ENCODE results near the gene NPHP1. TPM values are rescaled to one million over a fixed set of nuclear protein-coding genes. Genes with fewer than 3 reads are reported as not detected.
"Not testable (repeated sequence)": the region's sequence is repeated elsewhere in the genome, so short reads cannot be mapped to it uniquely, and the experiment has no call there.

NPHP1 gene
- total and polyA plus RNA-seq, 2 donors = 1.7 to 5.2 TPM

DNA sequence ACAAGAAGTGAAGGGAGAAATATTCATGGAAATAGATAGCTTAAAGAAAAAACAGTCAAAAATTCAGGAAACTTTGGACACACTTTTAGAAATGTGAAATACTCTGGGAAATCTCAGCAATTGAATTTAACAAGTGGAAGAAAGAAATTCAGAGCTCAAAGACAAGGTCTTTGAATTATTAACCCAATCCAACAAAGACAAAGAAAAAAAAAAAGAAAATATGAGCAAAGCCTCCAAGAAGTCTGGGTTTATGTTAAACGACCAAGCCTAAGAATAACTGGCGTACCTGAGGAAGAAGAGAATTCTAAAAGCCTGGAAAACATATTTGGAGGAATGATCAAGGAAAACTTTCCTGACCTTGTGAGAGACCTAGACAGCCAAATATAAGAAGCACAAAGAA, 96.5 kb downstream of the NPHP1 start:
- not testable (repeated sequence) for H3K4me3 ChIP-seq (ENCODE audit: low read length in 2 of 2); H3K27ac ChIP-seq (ENCODE audit: low read depth in 1 of 2, low read length in 1 of 2); H3K36me3 ChIP-seq (ENCODE audit: control insufficient read depth in 2 of 2, insufficient read depth in 2 of 2, low read length in 1 of 2); H3K9me3 ChIP-seq (ENCODE audit: control insufficient read depth in 2 of 2, insufficient read depth in 1 of 2, low read length in 1 of 2); DNase-seq (ENCODE audit: low read depth in 6 of 9, low spot score in 9 of 9); H3K27me3 ChIP-seq (ENCODE audit: control insufficient read depth in 2 of 2, insufficient read depth in 1 of 2, low read length in 1 of 2); H3K4me1 ChIP-seq (ENCODE audit: control insufficient read depth in 2 of 2, insufficient read depth in 2 of 2, low read length in 2 of 2)
- 98% methylated on average over 2 of the region's 2 CpGs for WGBS

DNA sequence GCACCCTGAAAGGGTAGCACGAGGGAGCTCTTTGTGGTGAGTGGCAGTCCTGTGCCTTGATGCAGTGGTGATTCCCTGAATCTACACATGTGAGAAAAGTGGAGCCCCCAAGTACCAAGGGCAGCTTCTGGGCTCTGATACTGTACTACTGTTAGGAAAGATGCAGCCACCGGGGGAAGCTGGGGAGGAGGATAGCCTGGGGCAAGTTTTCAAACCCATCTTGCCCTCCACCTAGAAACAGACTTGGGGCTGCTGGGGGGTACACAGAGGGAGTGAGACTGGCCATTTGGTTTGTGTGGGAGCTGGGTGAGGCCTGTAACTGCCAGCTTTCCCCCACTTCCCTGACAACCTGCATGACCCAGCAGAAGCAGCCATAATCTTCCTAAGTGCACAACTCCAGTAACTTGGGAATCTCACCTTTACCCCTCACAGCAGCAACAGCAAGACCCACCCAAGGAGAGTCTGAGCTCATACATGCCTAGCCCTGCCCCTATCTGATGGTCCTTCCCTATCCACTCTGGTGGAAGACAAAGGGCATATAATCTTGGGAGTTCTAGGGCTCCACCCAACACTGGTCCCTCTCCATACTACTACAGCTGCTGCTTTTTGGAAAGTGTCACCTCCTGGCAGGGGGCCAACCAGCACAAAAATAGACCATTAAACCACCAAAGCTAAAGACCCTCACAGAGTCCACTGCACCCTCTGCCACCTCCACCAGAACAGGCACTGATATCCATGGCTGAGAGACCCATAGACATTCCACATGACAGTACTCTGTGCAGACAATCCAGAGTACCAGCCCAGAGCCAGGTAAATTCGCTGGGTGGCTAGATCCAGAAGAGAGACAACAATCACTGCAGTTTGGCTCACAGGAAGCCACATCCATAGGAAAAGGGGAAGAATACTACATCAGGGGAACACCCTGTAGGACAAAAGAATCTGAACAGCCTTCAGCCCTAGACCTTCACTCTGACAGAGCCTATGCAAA, 97.4 kb downstream of the NPHP1 start:
- no peak for DNase-seq (ENCODE audit: low read depth in 6 of 9, low spot score in 9 of 9)
- no peak overlapping the region for H3K4me3 ChIP-seq (ENCODE audit: low read length in 2 of 2)
- WGBS = 94% methylated on average over 3 of the region's 3 CpGs
- H3K4me1 ChIP-seq (ENCODE audit: control insufficient read depth in 2 of 2, insufficient read depth in 2 of 2, low read length in 2 of 2) = peaks cover 0 to 5% of the 10 kb centered on the region in 2 donors
- H3K27ac ChIP-seq (ENCODE audit: low read depth in 1 of 2, low read length in 1 of 2) = no peak overlapping the region
- no peaks in the 10 kb centered on the region for H3K9me3 ChIP-seq (ENCODE audit: control insufficient read depth in 2 of 2, insufficient read depth in 1 of 2, low read length in 1 of 2)
- H3K27me3 ChIP-seq (ENCODE audit: control insufficient read depth in 2 of 2, insufficient read depth in 1 of 2, low read length in 1 of 2) = peaks cover 0 to 4% of the 10 kb centered on the region in 2 donors
- H3K36me3 ChIP-seq (ENCODE audit: control insufficient read depth in 2 of 2, insufficient read depth in 2 of 2, low read length in 1 of 2) = no peaks in the 10 kb centered on the region

DNA sequence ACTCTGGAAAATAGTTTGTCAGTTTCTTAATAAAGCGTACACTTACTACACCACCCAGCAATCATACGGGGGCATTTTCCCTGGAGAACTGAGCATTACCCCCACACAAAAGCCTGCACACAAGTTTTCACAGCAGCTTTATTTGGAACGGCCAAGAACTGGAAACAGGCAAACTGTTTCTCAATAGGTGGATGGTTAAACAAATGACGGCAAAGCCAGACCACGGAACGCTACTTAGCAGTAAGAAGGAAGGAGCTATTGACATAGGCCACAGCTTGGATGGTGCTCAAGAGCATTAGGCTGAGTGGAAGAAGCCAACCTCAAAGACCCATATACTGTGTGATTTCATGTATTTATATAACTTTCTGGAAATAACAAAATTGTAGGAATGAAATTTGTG, 98.2 kb downstream of the NPHP1 start:
- no peak for DNase-seq (ENCODE audit: low read depth in 6 of 9, low spot score in 9 of 9)
- WGBS = 82% methylated on average over 6 of the region's 6 CpGs
- Histone ChIP-seq H3K4me3 (ENCODE audit: low read length in 2 of 2) (no peak overlapping the region), H3K9me3 (ENCODE audit: control insufficient read depth in 2 of 2, insufficient read depth in 1 of 2, low read length in 1 of 2) (no peaks in the 10 kb centered on the region), H3K27ac (ENCODE audit: low read depth in 1 of 2, low read length in 1 of 2) (no peak overlapping the region), H3K36me3 (ENCODE audit: control insufficient read depth in 2 of 2, insufficient read depth in 2 of 2, low read length in 1 of 2) (no peaks in the 10 kb centered on the region), H3K27me3 (ENCODE audit: control insufficient read depth in 2 of 2, insufficient read depth in 1 of 2, low read length in 1 of 2) (peaks cover 0 to 4% of the 10 kb centered on the region in 2 donors), H3K4me1 (ENCODE audit: control insufficient read depth in 2 of 2, insufficient read depth in 2 of 2, low read length in 2 of 2) (peaks cover 0 to 5% of the 10 kb centered on the region in 2 donors)

DNA sequence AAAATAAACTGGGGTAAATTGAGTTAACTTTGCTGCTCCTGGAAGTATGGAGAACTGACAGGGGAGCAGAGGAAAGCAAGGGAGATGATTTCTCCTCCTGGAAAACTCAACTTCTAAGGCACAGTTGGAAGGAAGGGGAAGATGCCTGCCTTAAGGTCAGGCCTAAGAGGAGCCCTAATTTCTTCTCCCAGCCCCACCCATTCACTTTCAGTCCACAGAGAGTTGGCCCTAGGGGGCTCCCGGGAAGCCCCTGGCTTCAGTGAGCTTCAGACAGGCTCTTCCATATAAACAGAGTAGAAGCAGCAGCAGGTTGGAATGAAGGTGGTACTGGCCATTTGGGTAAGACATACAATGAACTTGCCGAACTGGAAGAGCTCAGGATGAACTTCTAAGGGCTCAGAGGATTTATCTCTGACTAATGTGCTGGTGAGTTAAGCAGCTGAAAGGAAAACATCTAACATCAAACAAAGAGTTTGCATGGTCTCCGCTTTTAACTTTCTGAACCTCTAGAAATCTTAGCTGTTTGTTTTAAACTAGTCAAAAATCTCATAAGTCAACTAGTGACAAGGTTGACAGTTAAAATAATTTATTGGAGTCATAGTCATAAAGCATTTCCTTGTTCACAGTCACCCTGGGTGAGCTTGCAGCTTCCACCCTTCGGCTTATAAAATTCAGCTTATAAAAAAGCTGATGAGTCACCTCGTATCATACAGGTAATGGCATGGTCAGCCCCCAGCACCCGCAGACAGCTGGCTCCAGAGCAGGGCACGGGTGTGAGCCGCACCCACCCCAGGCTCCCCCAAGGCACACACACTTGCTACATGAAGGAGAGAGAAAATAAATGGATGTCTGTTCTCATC, 99.0 kb downstream of the NPHP1 start:
- Histone ChIP-seq H3K27ac (ENCODE audit: low read depth in 1 of 2, low read length in 1 of 2) (no peak overlapping the region), H3K27me3 (ENCODE audit: control insufficient read depth in 2 of 2, insufficient read depth in 1 of 2, low read length in 1 of 2) (peaks cover 0 to 4% of the 10 kb centered on the region in 2 donors), H3K4me3 (ENCODE audit: low read length in 2 of 2) (no peak overlapping the region), H3K36me3 (ENCODE audit: control insufficient read depth in 2 of 2, insufficient read depth in 2 of 2, low read length in 1 of 2) (no peaks in the 10 kb centered on the region), H3K4me1 (ENCODE audit: control insufficient read depth in 2 of 2, insufficient read depth in 2 of 2, low read length in 2 of 2) (peaks cover 0 to 7% of the 10 kb centered on the region in 2 donors), H3K9me3 (ENCODE audit: control insufficient read depth in 2 of 2, insufficient read depth in 1 of 2, low read length in 1 of 2) (no peaks in the 10 kb centered on the region)
- DNase-seq (ENCODE audit: low read depth in 6 of 9, low spot score in 9 of 9) = no peak
- WGBS = 26% methylated on average over 8 of the region's 8 CpGs

DNA sequence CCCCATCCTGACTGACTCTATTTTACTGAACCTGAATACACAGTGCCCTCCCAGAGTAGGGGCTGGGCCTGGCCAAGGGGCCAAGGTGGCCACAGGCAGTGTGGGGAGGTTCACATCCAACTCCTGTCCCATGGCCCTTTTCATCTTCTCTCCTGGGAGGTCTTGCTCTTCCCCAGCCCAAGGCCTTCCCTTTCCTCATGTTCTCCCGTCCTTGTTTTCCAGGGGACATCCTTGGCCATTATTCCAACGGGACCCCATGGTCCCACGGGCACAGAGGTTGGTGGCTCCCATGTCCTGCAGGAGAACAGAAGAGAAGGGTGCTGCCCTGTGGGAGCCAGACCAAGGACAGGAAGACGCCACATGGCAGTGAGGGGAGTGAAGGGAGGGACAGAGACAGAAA, 99.6 kb downstream of the NPHP1 start:
- Histone ChIP-seq H3K4me1 (ENCODE audit: control insufficient read depth in 2 of 2, insufficient read depth in 2 of 2, low read length in 2 of 2) (peaks cover 0 to 7% of the 10 kb centered on the region in 2 donors), H3K27ac (ENCODE audit: low read depth in 1 of 2, low read length in 1 of 2) (no peak overlapping the region), H3K36me3 (ENCODE audit: control insufficient read depth in 2 of 2, insufficient read depth in 2 of 2, low read length in 1 of 2) (no peaks in the 10 kb centered on the region), H3K27me3 (ENCODE audit: control insufficient read depth in 2 of 2, insufficient read depth in 1 of 2, low read length in 1 of 2) (peaks cover 0 to 4% of the 10 kb centered on the region in 2 donors), H3K9me3 (ENCODE audit: control insufficient read depth in 2 of 2, insufficient read depth in 1 of 2, low read length in 1 of 2) (no peaks in the 10 kb centered on the region), H3K4me3 (ENCODE audit: low read length in 2 of 2) (no peak overlapping the region)
- DNase-seq (ENCODE audit: low read depth in 6 of 9, low spot score in 9 of 9) = no peak
- WGBS = 96% methylated on average over 4 of the region's 4 CpGs

DNA sequence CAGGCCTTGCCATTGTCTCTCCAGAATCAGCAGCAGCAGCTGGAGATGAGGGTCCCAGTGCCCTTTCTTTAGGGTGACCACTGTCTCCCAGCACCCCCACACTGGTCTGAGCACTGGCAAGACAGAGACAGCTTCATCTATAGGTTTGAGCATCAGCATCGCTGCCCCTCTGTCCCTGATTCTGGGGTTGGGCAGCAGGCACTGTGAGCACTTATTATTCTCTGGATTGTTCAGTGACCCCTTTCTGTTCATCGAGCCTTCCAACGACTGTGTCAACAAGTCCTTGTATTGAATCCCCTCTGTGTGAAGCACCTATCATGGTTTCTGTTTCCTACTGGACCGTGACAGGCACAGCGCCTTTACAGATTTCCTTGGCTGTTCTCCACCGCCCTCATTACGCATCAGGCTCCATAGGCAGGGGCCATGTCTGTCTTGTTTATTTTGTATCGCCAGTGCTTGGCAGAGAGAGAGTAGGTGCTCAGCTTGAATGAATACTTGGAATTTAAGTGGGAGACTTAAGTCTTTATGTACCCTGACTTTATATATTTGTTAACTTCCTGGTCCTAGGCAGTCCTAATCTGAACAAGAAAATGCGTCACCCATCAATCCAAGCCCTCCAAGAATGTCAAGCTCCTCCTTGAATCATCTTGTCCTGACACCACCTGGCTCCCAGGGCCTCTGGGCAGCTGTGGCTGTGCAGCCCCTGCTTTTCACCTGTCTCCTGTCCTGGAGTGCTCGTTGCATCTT, 100.6 kb downstream of the NPHP1 start:
- Histone ChIP-seq H3K4me1 (ENCODE audit: control insufficient read depth in 2 of 2, insufficient read depth in 2 of 2, low read length in 2 of 2) (peaks cover 0 to 7% of the 10 kb centered on the region in 2 donors), H3K36me3 (ENCODE audit: control insufficient read depth in 2 of 2, insufficient read depth in 2 of 2, low read length in 1 of 2) (no peaks in the 10 kb centered on the region), H3K27ac (ENCODE audit: low read depth in 1 of 2, low read length in 1 of 2) (no peak overlapping the region), H3K27me3 (ENCODE audit: control insufficient read depth in 2 of 2, insufficient read depth in 1 of 2, low read length in 1 of 2) (peaks cover 0 to 4% of the 10 kb centered on the region in 2 donors), H3K4me3 (ENCODE audit: low read length in 2 of 2) (no peak overlapping the region), H3K9me3 (ENCODE audit: control insufficient read depth in 2 of 2, insufficient read depth in 1 of 2, low read length in 1 of 2) (no peaks in the 10 kb centered on the region)
- 95% methylated on average over 10 of the region's 10 CpGs for WGBS
- no peak for DNase-seq (ENCODE audit: low read depth in 6 of 9, low spot score in 9 of 9)

DNA sequence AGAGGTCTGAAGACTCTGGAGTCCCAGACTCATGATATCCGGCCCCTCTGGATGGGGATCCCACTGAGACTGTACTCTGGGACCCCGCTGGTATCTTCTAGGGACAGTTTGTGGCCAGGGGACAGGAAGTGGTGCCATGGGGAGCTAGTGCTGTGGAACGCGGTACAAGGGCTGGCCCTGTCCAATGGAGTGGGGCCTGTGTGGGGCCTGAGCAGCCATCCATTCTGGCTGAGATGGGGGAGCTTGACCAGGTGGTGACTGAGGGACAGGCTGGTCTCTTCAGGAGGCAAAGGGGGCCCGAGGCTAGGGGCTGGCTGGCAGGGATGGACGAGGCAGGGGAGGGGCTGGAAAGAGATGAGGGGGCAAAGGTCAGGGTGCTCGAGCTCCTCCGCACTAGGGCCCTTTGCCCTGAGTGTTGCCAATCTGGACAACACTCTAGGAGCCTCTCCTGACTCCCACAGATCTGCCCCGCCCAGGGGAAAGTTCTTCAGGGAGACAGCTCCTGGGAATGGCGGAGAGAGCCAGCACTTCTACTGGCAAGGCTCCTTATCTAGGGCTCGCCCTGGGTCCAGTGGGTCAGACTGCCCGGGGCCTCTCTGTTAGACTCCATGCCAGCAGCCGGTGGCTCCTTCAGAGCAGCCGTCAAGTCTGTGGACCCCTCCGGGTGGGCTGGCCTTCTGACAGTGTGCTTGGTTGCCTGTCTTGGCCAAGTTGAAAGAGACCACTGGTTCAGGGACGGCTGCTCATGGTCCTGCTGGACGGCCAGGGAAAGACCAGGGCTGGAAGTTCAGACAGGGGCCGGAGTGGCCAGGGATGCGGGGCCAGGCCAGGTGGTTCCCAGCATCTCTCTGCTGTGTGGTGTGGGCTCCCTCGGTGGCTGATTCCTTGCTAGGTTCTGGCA, 101.5 kb downstream of the NPHP1 start:
- Histone ChIP-seq H3K27me3 (ENCODE audit: control insufficient read depth in 2 of 2, insufficient read depth in 1 of 2, low read length in 1 of 2) (peaks cover 0 to 4% of the 10 kb centered on the region in 2 donors), H3K36me3 (ENCODE audit: control insufficient read depth in 2 of 2, insufficient read depth in 2 of 2, low read length in 1 of 2) (no peaks in the 10 kb centered on the region), H3K9me3 (ENCODE audit: control insufficient read depth in 2 of 2, insufficient read depth in 1 of 2, low read length in 1 of 2) (no peaks in the 10 kb centered on the region), H3K4me1 (ENCODE audit: control insufficient read depth in 2 of 2, insufficient read depth in 2 of 2, low read length in 2 of 2) (peaks cover 0 to 7% of the 10 kb centered on the region in 2 donors), H3K27ac (ENCODE audit: low read depth in 1 of 2, low read length in 1 of 2) (no peak overlapping the region), H3K4me3 (ENCODE audit: low read length in 2 of 2) (no peak overlapping the region)
- 91% methylated on average over 20 of the region's 20 CpGs for WGBS
- DNase-seq (ENCODE audit: low read depth in 6 of 9, low spot score in 9 of 9) = no peak

All from thymus (tissue), 11 donors.